Stomach smooth muscle (tissue), 2 donors: ENCODE results near the gene STIMATE.

Experiments
- H3K27ac ChIP-seq: one replicate; pipeline ENCODE4 v1.7.0; 2013; ENCODE audit warnings: mild to moderate bottlenecking, low read length, inconsistent platforms
- H3K27me3 ChIP-seq, 2 donors: one replicate each; pipeline ENCODE4 v1.7.0; 2013; ENCODE audit warnings: low read length in 2 of 2; ENCODE audit not compliant: insufficient read depth in 2 of 2, control insufficient read depth in 1 of 2
- H3K36me3 ChIP-seq, 2 donors: one replicate each; pipeline ENCODE4 v1.7.0; 2013; ENCODE audit warnings: low read length in 2 of 2; ENCODE audit not compliant: control insufficient read depth in 2 of 2, insufficient read depth in 2 of 2
- H3K4me1 ChIP-seq: one replicate; pipeline ENCODE4 v1.7.0; 2013; ENCODE audit warnings: low read length; ENCODE audit not compliant: control insufficient read depth, insufficient read depth
- H3K4me3 ChIP-seq, 2 donors: one replicate each; pipeline ENCODE4 v1.7.0; 2013; ENCODE audit warnings: low read length in 2 of 2
- H3K9ac ChIP-seq, 2 donors: one replicate each; pipeline ENCODE4 v1.7.0; 2013; ENCODE audit warnings: low read length in 2 of 2, mild to moderate bottlenecking in 1 of 2
- H3K9me3 ChIP-seq, 2 donors: one replicate each; pipeline ENCODE4 v1.7.0; 2013; ENCODE audit warnings: low read length in 2 of 2; ENCODE audit not compliant: control insufficient read depth in 2 of 2
- donor health status: healthy.
- donor health status: Pancreatic carcinoma.

STIMATE gene

GRCh38 chr3:52841981-52842340 lies 55.4 kb downstream of the STIMATE start:
- Histone ChIP-seq H3K9ac (no peak overlapping the region), H3K36me3 (peaks cover 13 to 33% of the 10 kb centered on the region in 2 donors), H3K4me1 (peaks cover 43% of the 10 kb centered on the region), H3K27me3 (no peaks in the 10 kb centered on the region), H3K27ac (no peak overlapping the region), H3K4me3 (peak overlapping the region in 1 of 2 donors; percentile 15), H3K9me3 (no peaks in the 10 kb centered on the region)

GRCh38 chr3:52841211-52841980 lies 56.0 kb downstream of the STIMATE start:
- no peak overlapping the region for H3K9ac ChIP-seq
- H3K4me3 ChIP-seq = no peak overlapping the region
- no peak overlapping the region for H3K27ac ChIP-seq
- no peaks in the 10 kb centered on the region for H3K27me3 ChIP-seq
- H3K9me3 ChIP-seq = no peaks in the 10 kb centered on the region
- peaks cover 13 to 29% of the 10 kb centered on the region in 2 donors for H3K36me3 ChIP-seq
- H3K4me1 ChIP-seq = peaks cover 42% of the 10 kb centered on the region

GRCh38 chr3:52839892-52840545 lies 57.3 kb downstream of the STIMATE start:
- Histone ChIP-seq H3K27me3 (no peaks in the 10 kb centered on the region), H3K9ac (no peak overlapping the region), H3K9me3 (no peaks in the 10 kb centered on the region), H3K4me3 (no peak overlapping the region), H3K4me1 (peaks cover 42% of the 10 kb centered on the region), H3K27ac (no peak overlapping the region), H3K36me3 (peaks cover 13 to 28% of the 10 kb centered on the region in 2 donors)

GRCh38 chr3:52839268-52839575 lies 58.1 kb downstream of the STIMATE start:
- H3K27ac ChIP-seq = no peak overlapping the region

DNA sequence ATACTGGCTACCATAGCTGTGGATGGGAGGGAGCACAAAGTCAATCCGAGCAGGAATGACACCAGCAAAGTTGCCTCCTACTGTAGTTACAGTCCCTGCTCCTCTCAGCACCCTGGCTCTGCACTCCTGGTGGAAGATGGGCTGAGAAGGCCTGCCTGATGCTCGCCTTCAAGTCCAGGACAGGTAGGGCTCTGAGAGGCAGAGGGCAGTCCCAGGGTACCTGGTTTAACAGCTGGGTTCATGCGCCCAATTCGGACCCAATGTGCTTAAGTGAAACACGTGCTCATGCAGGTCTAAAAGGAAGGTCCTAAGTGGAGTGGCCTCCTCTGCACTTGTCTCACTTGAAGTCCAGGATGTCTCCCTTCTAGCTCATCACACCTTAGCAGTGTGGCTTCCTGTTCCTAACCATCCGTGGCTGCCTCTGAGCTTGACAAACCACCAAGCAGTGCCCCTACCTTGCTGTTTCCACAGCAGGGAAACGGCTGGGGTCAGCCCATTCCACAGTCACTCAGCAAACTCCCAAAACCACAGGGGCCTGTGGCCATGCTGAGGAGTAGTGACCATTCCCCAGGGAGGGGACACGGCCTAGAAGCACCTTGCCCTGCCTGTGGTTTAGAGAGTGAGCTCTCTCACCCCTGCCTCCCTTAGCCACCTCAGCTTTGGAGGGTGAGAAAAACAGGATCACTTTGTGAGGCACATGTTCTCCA lies 58.6 kb downstream of the STIMATE start:
- H3K9me3 ChIP-seq = no peaks in the 10 kb centered on the region
- H3K4me3 ChIP-seq = no peak overlapping the region
- H3K9ac ChIP-seq = no peak overlapping the region
- H3K27ac ChIP-seq = no peak overlapping the region
- no peaks in the 10 kb centered on the region for H3K27me3 ChIP-seq
- peaks cover 34% of the 10 kb centered on the region for H3K4me1 ChIP-seq
- H3K36me3 ChIP-seq = peaks cover 13 to 28% of the 10 kb centered on the region in 2 donors

More at GRCh38 chr3:52839268-52839575, 58.1 kb downstream of the STIMATE start:
- Histone ChIP-seq H3K36me3 (peaks cover 13 to 28% of the 10 kb centered on the region in 2 donors), H3K4me3 (no peak overlapping the region), H3K9me3 (no peaks in the 10 kb centered on the region), H3K4me1 (peaks cover 40% of the 10 kb centered on the region), H3K27me3 (no peaks in the 10 kb centered on the region), H3K9ac (no peak overlapping the region)

DNA sequence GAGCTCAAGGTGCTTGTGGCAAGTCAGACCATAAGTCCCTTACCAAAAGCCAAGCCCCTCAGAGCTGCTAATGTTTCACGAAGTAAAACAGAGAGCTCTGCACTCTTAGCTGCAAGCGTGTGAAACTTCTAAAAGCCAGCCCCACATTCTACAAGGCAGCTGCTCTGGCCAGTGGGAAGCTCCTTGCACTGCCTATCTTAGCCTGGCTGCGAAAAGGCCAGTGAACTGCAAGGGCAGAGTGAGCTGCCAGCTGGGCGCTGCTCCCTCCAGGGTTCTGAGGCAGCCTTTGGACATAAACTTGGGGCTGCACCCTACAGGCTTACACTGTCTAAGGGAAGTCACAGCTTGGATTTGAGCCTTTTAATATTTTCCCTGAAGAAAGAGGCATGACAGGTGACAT lies 60.4 kb downstream of the STIMATE start:
- Histone ChIP-seq H3K9ac (no peak overlapping the region), H3K36me3 (peaks cover 8 to 24% of the 10 kb centered on the region in 2 donors), H3K9me3 (no peaks in the 10 kb centered on the region), H3K4me3 (no peak overlapping the region), H3K4me1 (peaks cover 22% of the 10 kb centered on the region), H3K27ac (no peak overlapping the region), H3K27me3 (no peaks in the 10 kb centered on the region)

DNA sequence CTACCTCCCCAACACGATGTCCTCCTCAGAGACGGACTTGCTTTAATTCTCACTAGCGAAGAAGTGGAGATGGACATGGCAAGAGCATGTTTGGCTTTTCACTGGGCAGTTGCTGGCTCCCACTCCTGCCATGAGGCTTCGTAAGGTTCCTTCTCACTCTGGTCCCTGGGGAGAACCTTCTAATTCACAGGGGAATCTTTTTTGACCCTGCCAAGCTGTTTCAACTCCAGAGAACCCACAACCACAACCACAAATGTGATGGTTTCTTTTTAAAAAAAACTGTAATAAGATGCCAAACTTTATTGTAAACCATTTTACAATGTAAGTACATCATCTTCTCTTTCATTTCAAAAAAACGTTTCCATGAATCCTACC lies 60.9 kb downstream of the STIMATE start:
- H3K4me3 ChIP-seq = no peak overlapping the region
- H3K4me1 ChIP-seq = peaks cover 28% of the 10 kb centered on the region
- peak overlapping the region; percentile 70 for H3K27ac ChIP-seq
- no peak overlapping the region for H3K9ac ChIP-seq
- H3K9me3 ChIP-seq = no peaks in the 10 kb centered on the region
- peaks cover 3 to 21% of the 10 kb centered on the region in 2 donors for H3K36me3 ChIP-seq
- no peaks in the 10 kb centered on the region for H3K27me3 ChIP-seq

DNA sequence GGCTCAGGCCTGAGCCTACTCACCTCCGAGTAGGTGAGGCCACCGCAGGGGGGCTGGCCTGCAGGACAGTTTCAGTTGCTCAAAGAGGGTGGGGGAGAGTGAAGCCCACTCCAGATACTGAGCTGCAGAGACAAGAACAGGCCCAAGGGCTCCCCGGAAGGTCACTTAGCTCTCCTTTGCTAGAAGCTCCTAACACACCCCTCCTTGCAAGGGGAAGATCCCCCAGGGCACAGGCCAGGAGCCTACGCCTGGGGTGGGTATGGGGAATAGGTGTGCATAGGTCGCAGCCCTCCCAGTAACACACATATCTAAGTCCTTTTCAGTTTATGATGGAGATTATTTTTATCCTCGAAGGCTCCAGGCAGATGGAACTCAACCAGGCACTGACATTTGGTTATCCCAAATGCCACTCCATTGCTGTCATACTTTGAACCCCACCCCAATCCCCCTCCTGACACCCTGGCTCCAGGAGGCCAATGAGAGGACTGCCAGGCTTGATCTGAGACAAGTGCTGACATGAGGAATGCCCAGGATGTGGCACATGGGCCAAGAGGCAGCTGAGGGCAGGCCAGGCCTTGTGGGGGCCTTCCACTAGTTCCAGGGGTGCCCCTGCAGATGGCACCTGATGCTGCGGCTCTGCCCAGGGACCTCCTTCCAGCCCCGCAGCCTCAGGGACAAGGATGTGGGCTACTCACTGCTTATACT lies 61.4 kb downstream of the STIMATE start:
- peak overlapping the region; percentile 70 for H3K27ac ChIP-seq
- peaks cover 33% of the 10 kb centered on the region for H3K4me1 ChIP-seq
- H3K9me3 ChIP-seq = no peaks in the 10 kb centered on the region
- no peaks in the 10 kb centered on the region for H3K27me3 ChIP-seq
- H3K4me3 ChIP-seq = peak overlapping the region in 1 of 2 donors; percentile 22
- no peak overlapping the region for H3K9ac ChIP-seq
- H3K36me3 ChIP-seq = peaks cover 0 to 16% of the 10 kb centered on the region in 2 donors

GRCh38 chr3:52834871-52835501 lies 62.4 kb downstream of the STIMATE start, which contains the start of gene MUSTN1:
Gene MUSTN1 (minus strand): TSS chr3:52835019. CDS start chr3:52834948, 71 bp downstream.
- H3K9me3 ChIP-seq = no peaks in the 10 kb centered on the region
- no peaks in the 10 kb centered on the region for H3K27me3 ChIP-seq
- peak within 1 kb of the TSS; percentile 70 for H3K27ac ChIP-seq
- peaks cover 0 to 11% of the 10 kb centered on the region in 2 donors for H3K36me3 ChIP-seq
- H3K9ac ChIP-seq = peak within 1 kb of the TSS in 1 of 2 donors; percentile 51
- peak within 1 kb of the TSS in 1 of 2 donors; percentile 61 for H3K4me3 ChIP-seq
- H3K4me1 ChIP-seq = peaks cover 34% of the 10 kb centered on the region

- no peak overlapping the region for H3K9ac ChIP-seq
- H3K4me1 ChIP-seq = peaks cover 34% of the 10 kb centered on the region
- no peak overlapping the region for H3K27ac ChIP-seq
- H3K9me3 ChIP-seq = no peaks in the 10 kb centered on the region
- no peaks in the 10 kb centered on the region for H3K27me3 ChIP-seq
- H3K4me3 ChIP-seq = peak overlapping the region in 1 of 2 donors; percentile 15
- peaks cover 0 to under 1% of the 10 kb centered on the region in 2 donors for H3K36me3 ChIP-seq
These were observed 64.1 kb downstream of the STIMATE start for GRCh38 chr3:52833202-52833601.
